Measurements from ENCODE around the gene RGMA.

DNA sequence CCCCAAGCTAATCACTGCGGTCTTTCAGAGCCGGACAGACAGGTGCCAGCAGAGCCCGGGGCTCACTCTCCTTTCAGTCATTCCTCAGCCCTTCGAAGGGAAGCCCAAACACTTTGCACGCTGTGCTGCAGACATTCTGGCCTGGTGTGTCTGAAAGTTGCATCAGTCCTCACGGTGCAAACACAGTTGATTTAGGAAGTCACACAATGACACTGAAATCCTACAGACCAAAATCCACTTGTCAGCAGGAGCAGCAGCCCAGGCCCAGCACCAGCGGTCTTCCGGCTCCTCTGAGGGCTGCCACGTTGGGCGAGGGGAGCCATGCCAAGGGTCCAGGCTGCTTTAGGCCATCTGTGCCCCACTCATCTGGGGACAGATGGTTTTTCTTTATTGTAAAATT lies 61.6 kb downstream of the RGMA start:
- TF ChIP-seq, protein P1, sequence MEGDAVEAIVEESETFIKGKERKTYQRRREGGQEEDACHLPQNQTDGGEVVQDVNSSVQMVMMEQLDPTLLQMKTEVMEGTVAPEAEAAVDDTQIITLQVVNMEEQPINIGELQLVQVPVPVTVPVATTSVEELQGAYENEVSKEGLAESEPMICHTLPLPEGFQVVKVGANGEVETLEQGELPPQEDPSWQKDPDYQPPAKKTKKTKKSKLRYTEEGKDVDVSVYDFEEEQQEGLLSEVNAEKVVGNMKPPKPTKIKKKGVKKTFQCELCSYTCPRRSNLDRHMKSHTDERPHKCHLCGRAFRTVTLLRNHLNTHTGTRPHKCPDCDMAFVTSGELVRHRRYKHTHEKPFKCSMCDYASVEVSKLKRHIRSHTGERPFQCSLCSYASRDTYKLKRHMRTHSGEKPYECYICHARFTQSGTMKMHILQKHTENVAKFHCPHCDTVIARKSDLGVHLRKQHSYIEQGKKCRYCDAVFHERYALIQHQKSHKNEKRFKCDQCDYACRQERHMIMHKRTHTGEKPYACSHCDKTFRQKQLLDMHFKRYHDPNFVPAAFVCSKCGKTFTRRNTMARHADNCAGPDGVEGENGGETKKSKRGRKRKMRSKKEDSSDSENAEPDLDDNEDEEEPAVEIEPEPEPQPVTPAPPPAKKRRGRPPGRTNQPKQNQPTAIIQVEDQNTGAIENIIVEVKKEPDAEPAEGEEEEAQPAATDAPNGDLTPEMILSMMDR (IDR thresholded peaks at IDR 0.05), result no peak
- TF ChIP-seq POLR2A (IDR thresholded peaks at IDR 0.05), result no peak
